GM12873 (cell line): ENCODE results near the gene NCAPD2.

Experiments used
- TF ChIP-seq, protein P1 (sequence below): IDR thresholded peaks from 2 replicates; pipeline ENCODE4 v1.5.1; 2012; ENCODE audit warnings: low read depth, mild to moderate bottlenecking, moderate library complexity, low read length, control low read depth; ENCODE audit not compliant: insufficient read depth; ENCODE audit errors: missing control alignments

NCAPD2 gene

DNA sequence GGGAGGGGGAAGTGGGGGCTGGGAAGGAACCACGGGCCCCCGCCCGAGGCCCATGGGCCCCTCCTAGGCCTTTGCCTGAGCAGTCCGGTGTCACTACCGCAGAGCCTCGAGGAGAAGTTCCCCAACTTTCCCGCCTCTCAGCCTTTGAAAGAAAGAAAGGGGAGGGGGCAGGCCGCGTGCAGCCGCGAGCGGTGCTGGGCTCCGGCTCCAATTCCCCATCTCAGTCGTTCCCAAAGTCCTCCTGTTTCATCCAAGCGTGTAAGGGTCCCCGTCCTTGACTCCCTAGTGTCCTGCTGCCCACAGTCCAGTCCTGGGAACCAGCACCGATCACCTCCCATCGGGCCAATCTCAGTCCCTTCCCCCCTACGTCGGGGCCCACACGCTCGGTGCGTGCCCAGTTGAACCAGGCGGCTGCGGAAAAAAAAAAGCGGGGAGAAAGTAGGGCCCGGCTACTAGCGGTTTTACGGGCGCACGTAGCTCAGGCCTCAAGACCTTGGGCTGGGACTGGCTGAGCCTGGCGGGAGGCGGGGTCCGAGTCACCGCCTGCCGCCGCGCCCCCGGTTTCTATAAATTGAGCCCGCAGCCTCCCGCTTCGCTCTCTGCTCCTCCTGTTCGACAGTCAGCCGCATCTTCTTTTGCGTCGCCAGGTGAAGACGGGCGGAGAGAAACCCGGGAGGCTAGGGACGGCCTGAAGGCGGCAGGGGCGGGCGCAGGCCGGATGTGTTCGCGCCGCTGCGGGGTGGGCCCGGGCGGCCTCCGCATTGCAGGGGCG, 40.2 kb downstream of the NCAPD2 start, which contains the start of gene GAPDH:
Gene GAPDH, plus strand, starts transcription at position 595 of the 772 bp plus-strand sequence. CDS start 316 bp downstream, outside the sequence.
- TF ChIP-seq, protein P1, sequence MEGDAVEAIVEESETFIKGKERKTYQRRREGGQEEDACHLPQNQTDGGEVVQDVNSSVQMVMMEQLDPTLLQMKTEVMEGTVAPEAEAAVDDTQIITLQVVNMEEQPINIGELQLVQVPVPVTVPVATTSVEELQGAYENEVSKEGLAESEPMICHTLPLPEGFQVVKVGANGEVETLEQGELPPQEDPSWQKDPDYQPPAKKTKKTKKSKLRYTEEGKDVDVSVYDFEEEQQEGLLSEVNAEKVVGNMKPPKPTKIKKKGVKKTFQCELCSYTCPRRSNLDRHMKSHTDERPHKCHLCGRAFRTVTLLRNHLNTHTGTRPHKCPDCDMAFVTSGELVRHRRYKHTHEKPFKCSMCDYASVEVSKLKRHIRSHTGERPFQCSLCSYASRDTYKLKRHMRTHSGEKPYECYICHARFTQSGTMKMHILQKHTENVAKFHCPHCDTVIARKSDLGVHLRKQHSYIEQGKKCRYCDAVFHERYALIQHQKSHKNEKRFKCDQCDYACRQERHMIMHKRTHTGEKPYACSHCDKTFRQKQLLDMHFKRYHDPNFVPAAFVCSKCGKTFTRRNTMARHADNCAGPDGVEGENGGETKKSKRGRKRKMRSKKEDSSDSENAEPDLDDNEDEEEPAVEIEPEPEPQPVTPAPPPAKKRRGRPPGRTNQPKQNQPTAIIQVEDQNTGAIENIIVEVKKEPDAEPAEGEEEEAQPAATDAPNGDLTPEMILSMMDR = no peak

DNA sequence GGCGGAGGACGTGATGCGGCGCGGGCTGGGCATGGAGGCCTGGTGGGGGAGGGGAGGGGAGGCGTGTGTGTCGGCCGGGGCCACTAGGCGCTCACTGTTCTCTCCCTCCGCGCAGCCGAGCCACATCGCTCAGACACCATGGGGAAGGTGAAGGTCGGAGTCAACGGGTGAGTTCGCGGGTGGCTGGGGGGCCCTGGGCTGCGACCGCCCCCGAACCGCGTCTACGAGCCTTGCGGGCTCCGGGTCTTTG, 40.7 kb downstream of the NCAPD2 start:
- TF ChIP-seq, protein P1 = no peak

DNA sequence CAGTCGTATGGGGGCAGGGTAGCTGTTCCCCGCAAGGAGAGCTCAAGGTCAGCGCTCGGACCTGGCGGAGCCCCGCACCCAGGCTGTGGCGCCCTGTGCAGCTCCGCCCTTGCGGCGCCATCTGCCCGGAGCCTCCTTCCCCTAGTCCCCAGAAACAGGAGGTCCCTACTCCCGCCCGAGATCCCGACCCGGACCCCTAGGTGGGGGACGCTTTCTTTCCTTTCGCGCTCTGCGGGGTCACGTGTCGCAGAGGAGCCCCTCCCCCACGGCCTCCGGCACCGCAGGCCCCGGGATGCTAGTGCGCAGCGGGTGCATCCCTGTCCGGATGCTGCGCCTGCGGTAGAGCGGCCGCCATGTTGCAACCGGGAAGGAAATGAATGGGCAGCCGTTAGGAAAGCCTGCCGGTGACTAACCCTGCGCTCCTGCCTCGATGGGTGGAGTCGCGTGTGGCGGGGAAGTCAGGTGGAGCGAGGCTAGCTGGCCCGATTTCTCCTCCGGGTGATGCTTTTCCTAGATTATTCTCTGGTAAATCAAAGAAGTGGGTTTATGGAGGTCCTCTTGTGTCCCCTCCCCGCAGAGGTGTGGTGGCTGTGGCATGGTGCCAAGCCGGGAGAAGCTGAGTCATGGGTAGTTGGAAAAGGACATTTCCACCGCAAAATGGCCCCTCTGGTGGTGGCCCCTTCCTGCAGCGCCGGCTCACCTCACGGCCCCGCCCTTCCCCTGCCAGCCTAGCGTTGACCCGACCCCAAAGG, 41.2 kb downstream of the NCAPD2 start:
- TF ChIP-seq, protein P1 = no peak

DNA sequence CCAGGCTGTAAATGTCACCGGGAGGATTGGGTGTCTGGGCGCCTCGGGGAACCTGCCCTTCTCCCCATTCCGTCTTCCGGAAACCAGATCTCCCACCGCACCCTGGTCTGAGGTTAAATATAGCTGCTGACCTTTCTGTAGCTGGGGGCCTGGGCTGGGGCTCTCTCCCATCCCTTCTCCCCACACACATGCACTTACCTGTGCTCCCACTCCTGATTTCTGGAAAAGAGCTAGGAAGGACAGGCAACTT, 41.7 kb downstream of the NCAPD2 start:
- TF ChIP-seq, protein P1 = no peak

DNA sequence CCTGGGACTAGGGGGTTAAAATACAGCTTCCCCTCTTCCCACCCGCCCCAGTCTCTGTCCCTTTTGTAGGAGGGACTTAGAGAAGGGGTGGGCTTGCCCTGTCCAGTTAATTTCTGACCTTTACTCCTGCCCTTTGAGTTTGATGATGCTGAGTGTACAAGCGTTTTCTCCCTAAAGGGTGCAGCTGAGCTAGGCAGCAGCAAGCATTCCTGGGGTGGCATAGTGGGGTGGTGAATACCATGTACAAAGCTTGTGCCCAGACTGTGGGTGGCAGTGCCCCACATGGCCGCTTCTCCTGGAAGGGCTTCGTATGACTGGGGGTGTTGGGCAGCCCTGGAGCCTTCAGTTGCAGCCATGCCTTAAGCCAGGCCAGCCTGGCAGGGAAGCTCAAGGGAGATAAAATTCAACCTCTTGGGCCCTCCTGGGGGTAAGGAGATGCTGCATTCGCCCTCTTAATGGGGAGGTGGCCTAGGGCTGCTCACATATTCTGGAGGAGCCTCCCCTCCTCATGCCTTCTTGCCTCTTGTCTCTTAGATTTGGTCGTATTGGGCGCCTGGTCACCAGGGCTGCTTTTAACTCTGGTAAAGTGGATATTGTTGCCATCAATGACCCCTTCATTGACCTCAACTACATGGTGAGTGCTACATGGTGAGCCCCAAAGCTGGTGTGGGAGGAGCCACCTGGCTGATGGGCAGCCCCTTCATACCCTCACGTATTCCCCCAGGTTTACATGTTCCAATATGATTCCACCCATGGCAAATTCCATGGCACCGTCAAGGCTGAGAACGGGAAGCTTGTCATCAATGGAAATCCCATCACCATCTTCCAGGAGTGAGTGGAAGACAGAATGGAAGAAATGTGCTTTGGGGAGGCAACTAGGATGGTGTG, 42.3 kb downstream of the NCAPD2 start:
- TF ChIP-seq, protein P1 = no peak

DNA sequence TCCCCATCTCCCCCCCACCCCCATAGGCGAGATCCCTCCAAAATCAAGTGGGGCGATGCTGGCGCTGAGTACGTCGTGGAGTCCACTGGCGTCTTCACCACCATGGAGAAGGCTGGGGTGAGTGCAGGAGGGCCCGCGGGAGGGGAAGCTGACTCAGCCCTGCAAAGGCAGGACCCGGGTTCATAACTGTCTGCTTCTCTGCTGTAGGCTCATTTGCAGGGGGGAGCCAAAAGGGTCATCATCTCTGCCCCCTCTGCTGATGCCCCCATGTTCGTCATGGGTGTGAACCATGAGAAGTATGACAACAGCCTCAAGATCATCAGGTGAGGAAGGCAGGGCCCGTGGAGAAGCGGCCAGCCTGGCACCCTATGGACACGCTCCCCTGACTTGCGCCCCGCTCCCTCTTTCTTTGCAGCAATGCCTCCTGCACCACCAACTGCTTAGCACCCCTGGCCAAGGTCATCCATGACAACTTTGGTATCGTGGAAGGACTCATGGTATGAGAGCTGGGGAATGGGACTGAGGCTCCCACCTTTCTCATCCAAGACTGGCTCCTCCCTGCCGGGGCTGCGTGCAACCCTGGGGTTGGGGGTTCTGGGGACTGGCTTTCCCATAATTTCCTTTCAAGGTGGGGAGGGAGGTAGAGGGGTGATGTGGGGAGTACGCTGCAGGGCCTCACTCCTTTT, 43.1 kb downstream of the NCAPD2 start:
- TF ChIP-seq, protein P1 = no peak
